K562 (cell line): ENCODE measurements around the gene TMED8. TPM values are rescaled to one million over a fixed set of nuclear protein-coding genes. Genes with fewer than 3 reads are reported as not detected.

ENCODE experiments used
- ATAC-seq: fragments of 200-7000 bp; cut with Tn5 transposase; 3 replicates; pipeline ENCODE4 v1.9.1; 2020; ENCODE audit warnings: moderate library complexity
- BruUV-seq: library from RNA; stranded (reverse); fragments of 400-500 nt; replicated peaks from 2 replicates; lab custom pipeline; 2021; lab: Mats Ljungman, UMichigan
- CTCF ChIA-PET: fragments of 300-600 bp; formaldehyde crosslinking; extraction: SDS; loops from one replicate; lab custom pipeline; 2021; ENCODE audit warnings: low intra/inter-chr PET ratio; lab: Yijun Ruan, JAX
- POLR2A ChIA-PET: fragments of 300-600, 350-650 bp; sonication (Branson Sonifier 250); formaldehyde crosslinking; extraction: SDS; loops from one replicate; lab custom pipeline; 2021; ENCODE audit warnings: antibody characterized with exemption, inconsistent platforms; lab: Yijun Ruan, JAX
- DNase-seq, 4 experiments: peaks; one replicate each; pipeline versions ENCODE4 v3.0.0 to v3.0.0-alpha.2; 2011 to 2018; ENCODE audit warnings: low spot score in 3 of 4, mixed read lengths in 3 of 4; ENCODE audit errors: extremely low read depth in 1 of 4
- FAIRE-seq: peaks from 2 replicates; lab custom pipeline; 2011; peaks lifted over from hg19 to GRCh38; lab: Jason Lieb, UNC
- H2AFZ ChIP-seq: 2 replicates; pipeline ENCODE4 v1.6.0; 2011; ENCODE audit warnings: low read depth, low read length, control low read depth, inconsistent platforms
- H3K27ac ChIP-seq: fragments of 200-600 bp; 3 replicates; pipeline ENCODE4 v1.8.0; 2011; ENCODE audit warnings: low read depth, mild to moderate bottlenecking, control low read depth, inconsistent platforms, low read length, moderate library complexity, mixed read lengths; ENCODE audit errors: extremely low read depth
- H3K27me3 ChIP-seq, 2 experiments: fragments of 300-600 bp in 1 of 2; 2 replicates in 1 of 2; 3 replicates in 1 of 2; pipeline versions ENCODE4 v1.6.0 to v1.8.0; 2011; ENCODE audit warnings: inconsistent platforms in 2 of 2, low read length in 2 of 2, mild to moderate bottlenecking in 1 of 2, mixed read lengths in 1 of 2, moderate library complexity in 1 of 2; ENCODE audit not compliant: control insufficient read depth in 2 of 2, insufficient read depth in 2 of 2
- H3K36me3 ChIP-seq: fragments of 300-600 bp; 3 replicates; pipeline ENCODE4 v1.8.0; 2011; ENCODE audit warnings: mild to moderate bottlenecking, low read length, inconsistent platforms; ENCODE audit not compliant: control insufficient read depth, insufficient read depth
- H3K4me1 ChIP-seq, 2 experiments: fragments of 200-600 bp in 1 of 2; replicated peaks in 1 of 2; 2 replicates in 1 of 2; 3 replicates in 1 of 2; pipeline versions ENCODE4 v1.5.1 to v1.8.0; 2011; ENCODE audit warnings: inconsistent platforms in 2 of 2, low read length in 2 of 2, mild to moderate bottlenecking in 1 of 2, mixed read lengths in 1 of 2, moderate library complexity in 1 of 2; ENCODE audit not compliant: control insufficient read depth in 2 of 2, insufficient read depth in 2 of 2
- H3K4me2 ChIP-seq: 2 replicates; pipeline ENCODE4 v1.6.1; 2011; ENCODE audit warnings: low read length, control low read depth, inconsistent platforms, mixed read lengths; ENCODE audit not compliant: insufficient read depth
- H3K4me3 ChIP-seq: fragments of 200-600 bp; sonication (generic), shearing (Covaris generic); 2 replicates; pipeline ENCODE4 v1.5.1; 2016; ENCODE audit warnings: control low read depth, inconsistent platforms
- H3K79me2 ChIP-seq: fragments of 200-600 bp; 3 replicates; pipeline ENCODE4 v1.8.0; 2011; ENCODE audit warnings: low read length, inconsistent platforms; ENCODE audit not compliant: control insufficient read depth, insufficient read depth
- H3K9ac ChIP-seq, 2 experiments: 2 replicates each; pipeline versions ENCODE4 v1.6.0 to v1.6.1; 2011; ENCODE audit warnings: low read depth in 2 of 2, low read length in 2 of 2, control low read depth in 1 of 2, inconsistent platforms in 1 of 2, mild to moderate bottlenecking in 1 of 2, mixed read lengths in 1 of 2; ENCODE audit not compliant: insufficient read depth in 1 of 2
- H3K9me1 ChIP-seq: one replicate; pipeline ENCODE4 v1.6.0; 2011; ENCODE audit warnings: inconsistent platforms, mild to moderate bottlenecking, low read length, moderate library complexity; ENCODE audit not compliant: control insufficient read depth, insufficient read depth
- H3K9me3 ChIP-seq: replicated peaks from 2 replicates; pipeline ENCODE4 v1.5.1; 2011; ENCODE audit warnings: low read depth, low read length, inconsistent platforms; ENCODE audit not compliant: control insufficient read depth, insufficient read depth
- H4K20me1 ChIP-seq: replicated peaks from 2 replicates; pipeline ENCODE4 v1.6.1; 2011; ENCODE audit warnings: low read length, inconsistent platforms, mixed read lengths; ENCODE audit not compliant: control insufficient read depth, insufficient read depth
- ARID2 ChIP-seq: fragments of 450-650 bp; IDR thresholded peaks from 2 replicates; pipeline ENCODE4 v1.6.1; 2017; ENCODE audit warnings: antibody characterized with exemption, mild to moderate bottlenecking
- ATF1 ChIP-seq, 2 experiments: fragments of 450-650 bp in 1 of 2; IDR thresholded peaks; 2 replicates each; pipeline ENCODE4 v1.6.1; 2016; ENCODE audit warnings: missing compliant biosample characterization in 1 of 2, missing genetic modification characterization in 1 of 2
- CREB3L1 ChIP-seq: fragments of 450-650 bp; IDR thresholded peaks from 2 replicates; pipeline ENCODE4 v1.6.1; 2014; ENCODE audit warnings: low read depth, mild to moderate bottlenecking, moderate library complexity, borderline replicate concordance
- E2F8 ChIP-seq: fragments of 450-650 bp; IDR thresholded peaks from 2 replicates; pipeline ENCODE4 v1.7.1; 2018; ENCODE audit warnings: mild to moderate bottlenecking, low read depth; ENCODE audit not compliant: partially characterized antibody
- MAX ChIP-seq: sonication (generic); formaldehyde crosslinking; IDR thresholded peaks from 2 replicates; pipeline ENCODE4 v1.9.0; 2022; ENCODE audit warnings: mild to moderate bottlenecking, missing genetic modification reagents
- MAZ ChIP-seq, 2 experiments: fragments of 450-650 bp in 1 of 2; sonication (generic) in 1 of 2; formaldehyde crosslinking; IDR thresholded peaks in 1 of 2; conservative IDR thresholded peaks in 1 of 2; 2 replicates each; pipeline versions ENCODE4 v1.4.0 to v1.5.0; 2020; ENCODE audit warnings: mild to moderate bottlenecking in 1 of 2, missing genetic modification reagents in 1 of 2
- MITF ChIP-seq: IDR thresholded peaks from 2 replicates; pipeline ENCODE4 v1.6.1; 2014; ENCODE audit warnings: antibody characterized with exemption
- SIX5 ChIP-seq, 2 experiments: IDR thresholded peaks; 2 replicates each; pipeline ENCODE4 v1.6.1; 2011; ENCODE audit warnings: low read length in 2 of 2, borderline replicate concordance in 1 of 2, low read depth in 1 of 2, mild to moderate bottlenecking in 1 of 2, moderate library complexity in 1 of 2; ENCODE audit not compliant: insufficient read depth in 1 of 2
- SRF ChIP-seq, 2 experiments: fragments of 250-450, 450-650 bp in 1 of 2; sonication (Bioruptor Pico) in 1 of 2; sonication (generic) in 1 of 2; formaldehyde crosslinking; IDR thresholded peaks; 2 replicates each; pipeline versions ENCODE4 v1.5.0 to v1.5.1; 2020 to 2022; ENCODE audit warnings: mild to moderate bottlenecking in 1 of 2, missing genetic modification reagents in 1 of 2
- TAL1 ChIP-seq: fragments of 450-650 bp; IDR thresholded peaks from 2 replicates; pipeline ENCODE4 v1.6.1; 2016; ENCODE audit warnings: mild to moderate bottlenecking
- ZFX ChIP-seq: sonication (generic); formaldehyde crosslinking; IDR thresholded peaks from 2 replicates; pipeline ENCODE4 v1.8.0; 2022; ENCODE audit warnings: mild to moderate bottlenecking, missing genetic modification reagents, moderate library complexity
- ZNF280B ChIP-seq: fragments of 250-450 bp; sonication (Bioruptor Pico); IDR thresholded peaks from 2 replicates; pipeline ENCODE4 v1.5.1; 2021; ENCODE audit warnings: mild to moderate bottlenecking
- ZNF785 ChIP-seq: fragments of 250-450 bp; sonication (Bioruptor Pico); IDR thresholded peaks from 2 replicates; pipeline ENCODE4 v1.4.0; 2020; ENCODE audit warnings: mild to moderate bottlenecking
- WGBS: fragments of 100-300 bp; shearing (Covaris generic); methylation state at CpG from one replicate; pipeline ENCODE4 v1.1.6; 2016; ENCODE audit warnings: low coverage, mixed read lengths; ENCODE audit not compliant: insufficient coverage; ENCODE audit errors: missing lambda C conversion rate; 5-methylcytosine and 5-hydroxymethylcytosine counted together
- in situ Hi-C: fragments of 300-500 bp; cut with MboI; formaldehyde crosslinking; loops from 4 replicates; pipeline ENCODE4 v1.15.0; 2018; ENCODE audit warnings: inconsistent platforms, mixed read lengths
- intact Hi-C: fragments of 100-400 bp; cut with micrococcal nuclease; formaldehyde crosslinking; loops from 2 replicates; pipeline ENCODE4 v1.14.2; 2022
- polyA plus RNA-seq, 8 experiments: library from polyadenylated mRNA; depleted of rRNA in 4 of 8; stranded (reverse) in 5 of 8; unstranded in 3 of 8; fragments of >200 nt; fragmentation: Nextera tagmentation in 2 of 8; fragmentation: Illumina TruSeq in 1 of 8; extraction: Ambion mirVana in 2 of 8; extraction: Trizol in 1 of 8; gene quantifications; 2 replicates each; pipeline versions ENCODE4 v1.2.1 to v1.2.3, GENCODE V29; 2011 to 2014; ENCODE audit warnings: inconsistent platforms in 1 of 8, missing spikeins in 1 of 8
- total RNA-seq, 7 experiments: library from RNA; depleted of rRNA in 6 of 7; stranded (reverse); fragments of >200 nt in 6 of 7; fragmentation: Illumina TruSeq in 2 of 7; extraction: Trizol in 2 of 7; gene quantifications; 2 replicates each; pipeline versions ENCODE4 v1.2.1 to v1.2.3, GENCODE V29; 2011 to 2021; ENCODE audit warnings: low replicate concordance in 1 of 7

The TMED8 gene
- total and polyA plus RNA-seq, 9 of the 15 experiments (the other 6 are each of a cell fraction or from before 2014, with no cell fraction given): 3.3 to 17.4 (median 12.0) TPM

GRCh38 chr14:77339407-77339806 lies 37.5 kb downstream of the TMED8 start (continued):
- TF ChIP-seq SIX5 (IDR thresholded peaks at IDR 0.05; ENCODE audit: borderline replicate concordance in 1 of 2, insufficient read depth in 1 of 2, low read depth in 1 of 2, low read length in 2 of 2): no peak
- no peak for TF ChIP-seq ZNF280B (CRISPR knock-in tag)
- TF ChIP-seq MAZ (CRISPR knock-in tag; conservative IDR thresholded peaks at IDR 0.05 in 1 of 2, IDR thresholded peaks at IDR 0.05 in 1 of 2): no peak

GRCh38 chr14:77338302-77338701 lies 38.6 kb downstream of the TMED8 start:
- FAIRE-seq: no peak
- intact Hi-C loops: no loop called here
- CTCF ChIA-PET: no interaction called here
- TF ChIP-seq ARID2: no peak
- TF ChIP-seq ZFX (CRISPR knock-in tag): no peak
- TF ChIP-seq SRF (CRISPR knock-in tag; IDR thresholded peaks at IDR 0.05): no peak
- no peak for TF ChIP-seq ZNF785 (CRISPR knock-in tag)
- TF ChIP-seq CREB3L1: no peak
- no peak for TF ChIP-seq ATF1 (CRISPR knock-in tag; IDR thresholded peaks at IDR 0.05)
- no peak for TF ChIP-seq ATF1 (tag; IDR thresholded peaks at IDR 0.05)
- TF ChIP-seq MITF: no peak
- no peak for TF ChIP-seq E2F8
- no peak for TF ChIP-seq TAL1
- TF ChIP-seq MAX: no peak

More at GRCh38 chr14:77338302-77338701, 38.6 kb downstream of the TMED8 start:
- ATAC-seq (no peak), DNase-seq (no peak)
- POLR2A ChIA-PET: no interaction called here
- BruUV-seq: no TSS peak
- no peak overlapping the region for H3K4me3 ChIP-seq
- no peak overlapping the region for H2AFZ ChIP-seq
- no peak overlapping the region for H3K27ac ChIP-seq
- in situ Hi-C loops: no loop called here
- peaks cover 0 to 10% of the 10 kb centered on the region in 2 experiments; a peak in 2 of 5 replicates for H3K4me1 ChIP-seq
- H3K79me2 ChIP-seq: no peaks in the 10 kb centered on the region
- H3K27me3 ChIP-seq: no peaks in the 10 kb centered on the region
- no peak overlapping the region for H3K4me2 ChIP-seq
- no CpG with 5 or more reads among the region's 2 CpGs for WGBS
- no peak overlapping the region for H3K9ac ChIP-seq
- H3K9me3 ChIP-seq: no peaks in the 10 kb centered on the region
- H3K9me1 ChIP-seq: no peaks in the 10 kb centered on the region
- H4K20me1 ChIP-seq: no peaks in the 10 kb centered on the region
- H3K36me3 ChIP-seq: peaks cover 28% of the 10 kb centered on the region; the same call in 2 of the 3 replicates
